CD4-positive, alpha-beta T cell treated with Interleukin-15 for 4 hours (primary cell): Measurements from ENCODE around the gene MPP2.
"Not testable (repeated sequence)": the region's sequence is repeated elsewhere in the genome, so short reads cannot be mapped to it uniquely, and the experiment has no call there.

ENCODE experiments used
- DNase-seq: peaks from one replicate; pipeline ENCODE4 v3.0.0-alpha.2; 2020; ENCODE audit warnings: low spot score

The MPP2 gene

DNA sequence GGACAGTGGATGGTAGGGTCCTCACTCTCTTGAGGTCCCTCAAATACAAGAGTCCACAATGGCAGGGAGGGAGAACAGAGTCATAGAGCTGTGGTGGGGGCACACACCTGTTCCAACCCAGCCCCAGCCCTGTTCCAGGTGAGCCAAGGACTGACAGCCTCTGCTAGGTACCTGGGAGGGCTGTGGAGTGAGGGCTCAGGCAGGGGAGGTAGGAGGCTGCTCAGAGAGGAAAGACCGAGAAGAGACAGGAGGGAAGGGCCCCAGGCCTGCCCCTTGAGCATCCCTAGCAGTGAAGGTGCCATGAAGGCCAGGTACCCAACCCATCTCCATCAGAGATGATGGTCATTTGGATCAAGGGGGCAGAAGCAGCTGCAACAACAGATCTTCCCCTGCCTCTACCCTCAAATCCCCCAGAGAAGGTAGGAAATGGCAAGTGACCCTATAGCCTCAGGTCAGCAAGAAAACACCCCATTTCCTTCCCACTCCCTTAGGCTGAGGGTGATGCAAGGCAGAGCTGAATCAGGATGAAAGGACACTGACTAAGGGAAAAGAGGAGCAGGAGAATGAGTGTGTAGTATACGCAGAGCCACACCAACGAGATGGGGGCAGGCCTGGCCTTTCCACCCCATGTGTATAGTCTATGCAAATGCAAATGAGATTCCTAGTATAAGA lies 31.7 kb downstream of the MPP2 start:
- no peak for DNase-seq

DNA sequence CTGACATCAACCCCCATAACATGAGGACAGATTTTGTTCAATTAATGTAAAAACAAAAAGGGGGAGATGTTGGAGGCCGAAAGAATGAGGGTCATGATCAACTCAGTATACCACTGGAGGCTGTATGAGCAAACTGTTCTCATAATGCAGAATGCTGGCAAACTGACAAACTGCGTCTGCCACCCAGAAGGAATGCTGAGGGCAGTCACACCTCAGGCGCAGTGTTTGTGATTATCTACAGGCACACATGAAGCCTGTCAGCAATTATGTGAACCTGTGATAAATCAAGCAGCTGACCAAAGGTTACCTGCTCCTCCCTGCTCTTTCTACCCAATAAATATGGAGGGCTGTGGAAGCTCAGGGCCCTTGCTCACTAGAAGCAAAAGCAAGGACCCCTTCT lies 33.0 kb downstream of the MPP2 start:
- DNase-seq: no peak

DNA sequence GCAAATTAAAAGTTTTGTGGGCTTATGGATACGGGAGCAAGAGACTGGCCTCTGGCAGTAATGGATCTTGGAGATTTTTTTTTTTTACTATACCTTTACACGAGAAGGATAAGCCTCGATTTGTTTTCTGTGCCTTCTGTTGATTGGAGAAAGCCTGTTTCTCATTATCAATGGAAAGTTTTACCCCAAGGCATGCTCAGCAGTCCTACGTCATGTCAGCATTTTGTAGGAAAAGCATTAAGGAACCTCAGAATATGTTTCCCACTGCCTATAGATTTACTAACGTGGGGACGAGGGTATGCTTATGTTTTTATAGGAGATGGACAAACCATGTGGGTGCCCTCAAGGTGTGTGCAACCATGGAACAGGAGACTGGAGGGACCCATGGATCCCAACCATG lies 33.5 kb downstream of the MPP2 start:
- no peak for DNase-seq

DNA sequence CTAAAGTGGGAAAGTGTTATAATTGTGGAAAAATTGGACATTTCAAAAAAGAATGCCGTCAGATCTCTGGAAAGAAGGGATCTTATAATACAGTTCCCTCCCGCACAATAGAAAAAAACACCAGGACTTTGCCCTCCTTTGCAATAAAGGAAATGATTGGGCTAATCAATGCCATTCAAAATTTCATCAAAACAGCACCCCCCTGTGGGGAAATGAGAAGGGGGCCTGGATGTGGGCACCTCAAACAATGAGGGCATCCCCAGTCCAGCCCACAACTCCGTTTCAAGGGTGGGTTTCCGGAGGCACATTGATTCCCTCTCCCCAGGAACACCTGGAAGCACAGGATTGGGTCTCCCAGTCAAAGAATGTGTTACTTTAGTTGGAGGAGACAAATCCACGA lies 34.2 kb downstream of the MPP2 start:
- no peak for DNase-seq

DNA sequence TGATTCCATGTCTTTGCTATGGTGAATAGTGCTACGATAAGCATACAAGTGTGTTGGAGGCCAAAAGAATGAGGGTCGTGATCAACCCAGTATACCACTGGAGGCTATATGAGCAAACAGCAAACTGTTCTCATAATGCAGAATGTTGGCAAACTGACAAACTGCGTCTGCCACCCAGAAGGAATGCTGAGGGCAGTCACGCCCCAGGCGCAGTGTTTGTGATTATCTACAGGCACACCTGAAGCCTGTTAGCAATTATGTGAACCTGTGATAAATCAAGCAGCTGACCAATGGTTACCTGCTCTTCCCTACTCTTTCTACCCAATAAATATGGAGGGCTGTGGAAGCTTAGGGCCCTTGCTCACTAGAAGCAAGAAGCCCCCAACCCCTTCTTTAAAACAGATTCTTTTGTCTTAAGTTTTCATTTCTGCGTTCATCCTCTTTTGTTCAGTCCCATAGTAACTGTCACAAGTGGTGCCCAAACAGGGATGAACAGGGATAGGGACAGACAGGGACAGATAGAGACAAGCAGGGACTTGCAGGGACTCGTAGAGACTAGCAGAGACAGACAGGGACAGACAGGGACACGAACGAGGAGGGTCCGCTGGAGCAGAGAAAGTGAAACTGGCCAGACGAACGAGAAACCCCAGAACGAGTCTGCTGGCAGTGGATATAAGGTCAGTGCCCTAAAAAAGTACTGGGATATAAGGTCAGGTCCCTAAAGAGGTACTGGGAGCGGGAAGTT lies 35.2 kb downstream of the MPP2 start:
- no peak for DNase-seq

DNA sequence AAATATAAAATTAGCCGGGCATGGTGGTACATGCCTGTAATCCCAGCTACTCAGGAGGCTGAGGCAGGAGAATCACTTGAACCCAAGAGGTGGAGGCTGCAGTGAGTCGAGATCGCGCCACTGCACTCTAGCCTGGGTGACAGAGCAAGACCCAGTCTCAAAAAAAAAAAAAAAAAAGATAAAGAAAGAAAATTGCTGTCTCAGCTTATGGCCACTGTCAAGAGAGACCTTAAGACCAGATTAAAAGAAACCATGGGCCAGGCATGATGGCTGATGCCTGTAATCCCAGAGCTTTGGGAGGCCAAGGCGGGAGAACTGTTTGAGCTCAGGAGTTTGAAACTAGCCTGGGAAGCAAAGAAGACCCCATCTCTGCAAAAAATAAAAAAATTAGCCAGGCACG lies 38.3 kb downstream of the MPP2 start:
- not testable (repeated sequence) for DNase-seq

DNA sequence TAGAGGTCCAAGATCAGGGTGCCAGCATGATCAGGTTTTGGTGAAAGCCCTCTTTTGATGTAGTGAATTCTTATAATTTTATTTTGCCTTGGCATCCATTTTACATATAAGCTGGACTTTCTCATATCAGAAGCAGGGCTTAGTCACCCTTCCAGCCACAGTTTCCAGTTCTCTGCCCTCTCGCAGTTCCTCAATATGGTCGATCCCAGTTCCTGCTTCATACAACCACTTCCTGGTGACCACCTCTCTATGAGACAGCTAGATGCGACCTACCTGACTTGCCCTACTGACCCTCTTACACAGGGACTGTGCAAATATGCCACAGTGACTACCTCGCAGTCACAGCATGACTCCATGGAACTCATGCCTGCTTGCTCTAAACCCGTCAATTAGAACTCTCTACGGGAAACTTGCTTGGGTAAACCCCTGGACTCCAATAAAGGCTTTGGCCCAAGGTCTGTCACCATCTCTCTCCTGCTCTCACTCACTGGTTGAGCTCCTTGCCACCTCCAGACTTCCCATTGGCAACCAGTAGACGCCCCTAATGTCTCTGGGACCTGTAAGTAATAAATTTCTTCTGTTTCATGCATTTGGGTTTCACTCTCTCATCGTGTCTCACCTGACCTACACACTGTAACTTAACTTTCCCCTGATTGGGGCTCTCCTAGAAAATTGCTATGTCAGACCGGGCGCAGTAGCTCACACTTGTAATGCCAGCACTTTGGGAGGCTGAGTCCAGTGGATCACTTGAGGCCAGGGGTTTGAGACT lies 38.9 kb downstream of the MPP2 start:
- no peak for DNase-seq

DNA sequence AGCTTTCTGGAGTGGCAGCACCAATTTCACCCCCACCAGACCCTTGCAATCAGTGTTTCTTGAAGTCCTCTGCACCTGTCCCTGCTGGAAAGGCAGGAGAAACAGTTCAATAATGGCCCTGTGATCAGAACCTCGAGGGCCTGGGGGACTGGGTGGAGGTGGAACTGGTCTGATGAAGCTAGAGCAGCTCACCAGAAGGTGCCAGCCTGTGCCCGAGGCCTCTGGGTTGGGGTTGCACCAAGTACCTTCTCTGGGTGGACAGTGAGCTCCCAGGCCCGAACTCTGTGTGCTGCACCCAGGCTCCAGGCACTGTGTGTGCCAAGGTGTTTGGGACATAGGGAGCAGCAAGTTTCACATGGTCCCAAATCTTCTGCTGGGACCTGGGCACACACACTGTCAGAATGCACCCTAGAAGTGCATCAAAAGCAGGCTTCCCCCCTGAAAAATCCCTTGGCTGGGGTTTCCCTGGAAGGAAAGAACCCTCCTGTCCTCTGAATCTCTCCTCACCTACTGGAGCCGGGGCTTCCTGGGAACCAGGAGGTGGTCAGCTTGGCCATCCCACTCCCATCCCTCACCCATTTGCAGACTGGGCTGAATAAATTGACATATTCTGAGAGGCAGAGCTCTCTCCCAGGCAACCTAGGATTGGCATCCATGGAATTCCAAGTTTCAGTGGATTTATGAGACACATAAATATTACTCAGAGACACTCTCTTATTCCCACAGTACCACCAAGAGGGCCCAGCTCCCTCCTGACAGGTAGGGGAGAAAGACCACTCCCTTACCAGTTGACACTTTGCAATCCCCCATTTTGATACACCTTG lies 43.0 kb downstream of the MPP2 start:
- DNase-seq: no peak

DNA sequence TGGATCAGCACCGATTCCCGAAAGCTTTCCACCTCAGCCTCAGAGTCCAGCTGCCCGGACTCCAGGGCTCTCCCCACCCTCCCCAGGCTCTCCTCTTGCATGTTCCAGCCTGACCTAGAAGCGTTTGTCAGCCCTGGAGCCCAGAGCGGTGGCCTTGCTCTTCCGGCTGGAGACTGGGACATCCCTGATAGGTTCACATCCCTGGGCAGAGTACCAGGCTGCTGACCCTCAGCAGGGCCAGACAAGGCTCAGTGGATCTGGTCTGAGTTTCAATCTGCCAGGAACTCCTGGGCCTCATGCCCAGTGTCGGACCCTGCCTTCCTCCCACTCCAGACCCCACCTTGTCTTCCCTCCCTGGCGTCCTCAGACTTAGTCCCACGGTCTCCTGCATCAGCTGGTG lies 45.4 kb downstream of the MPP2 start:
- DNase-seq: no peak

DNA sequence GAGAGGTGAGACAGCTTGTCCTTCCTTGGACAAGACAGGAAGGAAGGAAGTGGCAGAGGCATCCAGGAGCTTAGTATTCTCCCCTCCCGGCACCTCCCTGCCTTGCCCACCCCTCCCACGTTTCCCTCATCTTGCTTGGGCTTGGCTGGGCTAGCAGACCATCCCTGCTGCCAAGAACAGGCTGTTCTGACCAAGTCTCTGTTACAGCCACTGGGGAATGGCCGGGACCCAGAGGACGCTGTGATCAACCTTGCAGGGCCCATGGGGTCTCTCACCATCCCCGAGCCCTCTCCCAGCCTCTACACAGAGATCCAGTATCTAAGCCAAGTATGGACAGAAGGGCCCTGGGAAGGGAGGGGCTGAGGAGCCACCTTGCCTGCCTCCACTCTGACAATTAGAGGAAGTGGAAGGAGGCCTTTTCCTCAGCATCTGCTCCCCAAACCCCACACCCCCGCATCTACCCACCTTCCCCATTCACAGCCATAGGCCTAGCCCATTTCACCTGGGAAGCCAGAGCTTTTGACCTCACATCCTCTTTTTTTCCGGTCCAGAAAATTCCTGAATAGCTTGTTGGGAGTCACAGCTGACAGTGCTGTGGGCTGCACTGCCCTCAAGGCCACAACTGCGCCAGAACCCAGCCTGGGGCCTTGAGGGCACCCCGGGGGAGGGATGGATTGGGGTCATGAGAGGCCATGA lies 46.3 kb downstream of the MPP2 start:
- DNase-seq: no peak

DNA sequence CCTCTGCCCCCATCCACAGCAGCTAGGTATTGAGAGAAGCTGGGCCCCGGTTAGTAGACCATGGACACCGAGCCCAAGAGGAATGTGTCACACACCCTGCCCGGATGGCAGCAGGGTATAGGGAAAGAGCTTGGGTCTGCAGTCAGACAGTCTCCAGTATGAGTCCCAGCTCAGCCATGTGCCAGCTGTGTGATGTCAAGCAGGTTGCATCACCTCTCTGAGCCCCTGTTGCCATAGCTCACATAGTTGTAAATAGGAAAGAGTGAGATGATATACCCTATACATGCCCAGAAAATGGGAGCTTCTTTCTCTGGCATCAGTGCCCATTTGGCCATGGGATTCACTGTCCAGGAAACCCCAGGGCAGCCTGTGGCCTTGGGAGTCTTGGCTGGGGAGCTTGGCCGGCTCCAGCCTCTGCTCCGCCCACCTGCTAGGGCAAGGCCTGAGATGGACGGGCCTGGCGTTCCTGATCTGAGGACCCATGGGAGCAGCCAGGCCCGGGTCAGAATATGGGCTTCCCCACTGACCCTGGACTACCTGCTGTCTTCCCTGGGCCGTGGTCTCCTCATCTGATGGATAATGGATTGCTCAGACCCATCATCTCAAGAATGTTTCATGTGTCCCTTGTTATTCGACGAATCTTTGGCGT lies 47.1 kb downstream of the MPP2 start:
- DNase-seq: no peak

DNA sequence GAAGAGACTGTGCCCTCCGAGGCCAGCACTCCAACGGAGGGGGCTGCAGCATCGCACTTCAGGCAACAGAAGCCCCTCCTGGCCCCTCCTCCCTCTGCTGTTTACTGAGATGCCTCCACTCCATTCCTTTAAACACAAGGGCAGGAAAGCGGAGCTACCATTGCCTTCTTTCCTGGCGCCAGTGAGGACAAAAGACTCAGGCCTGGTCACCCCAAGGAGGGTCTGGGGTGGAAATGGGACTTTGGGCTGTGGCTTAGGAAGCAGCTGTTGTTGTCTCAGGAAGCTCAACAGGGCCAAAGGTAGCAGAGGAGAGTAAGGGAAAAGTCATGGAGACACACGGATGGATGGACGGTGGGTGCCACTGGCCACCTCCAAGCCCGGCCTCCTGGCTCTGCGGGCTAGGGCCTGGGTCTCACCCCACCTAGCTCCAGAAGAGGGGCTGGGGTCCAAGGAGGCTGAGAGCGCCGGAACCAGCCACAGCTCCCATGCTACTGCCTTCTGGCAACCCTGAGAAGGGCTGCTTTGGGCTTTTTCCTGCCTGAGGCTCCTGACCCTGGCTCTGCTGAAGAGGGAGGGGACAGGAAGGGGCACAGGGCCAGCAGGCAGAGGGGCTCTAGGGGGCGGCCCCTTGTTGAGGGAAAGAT lies 49.3 kb downstream of the MPP2 start:
- DNase-seq: no peak

DNA sequence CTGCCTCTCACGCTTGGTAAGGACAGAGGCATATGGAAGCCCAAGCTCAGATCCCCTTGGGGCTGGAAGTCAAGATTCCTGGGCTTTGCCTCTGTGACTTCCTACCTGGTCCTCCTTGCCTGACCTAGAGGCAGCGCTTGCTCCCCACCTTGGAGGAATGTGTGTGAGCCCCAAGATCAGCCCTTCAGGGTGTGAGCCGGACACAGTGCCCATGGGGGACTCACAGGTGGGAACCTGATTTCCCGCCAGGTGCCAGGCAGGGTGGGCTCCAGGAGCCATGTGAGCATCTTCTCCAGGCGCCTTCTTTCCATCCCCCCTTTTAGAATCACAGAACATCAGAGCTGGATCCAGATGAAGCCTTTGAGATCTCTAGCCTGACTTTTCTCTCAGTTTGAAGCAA lies 50.2 kb downstream of the MPP2 start:
- DNase-seq: no peak

DNA sequence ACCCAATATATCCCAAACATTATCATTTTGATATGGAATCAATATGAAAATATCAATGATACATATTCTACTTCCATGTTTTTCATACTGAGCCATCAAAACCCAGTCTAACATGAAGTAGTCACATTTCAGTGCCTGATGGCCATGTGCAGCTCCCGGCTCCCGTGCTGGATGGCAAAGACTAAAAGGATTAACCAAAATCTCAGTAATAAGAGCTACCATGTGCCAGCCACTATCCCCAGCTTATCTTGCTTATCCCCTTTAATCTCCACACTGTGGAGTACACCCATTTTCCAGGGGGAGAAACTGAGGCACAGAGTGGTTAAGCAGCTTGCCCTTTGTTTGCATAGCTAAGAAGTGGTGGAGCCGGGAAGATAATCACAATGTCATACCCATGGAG lies 51.2 kb downstream of the MPP2 start:
- no peak for DNase-seq

DNA sequence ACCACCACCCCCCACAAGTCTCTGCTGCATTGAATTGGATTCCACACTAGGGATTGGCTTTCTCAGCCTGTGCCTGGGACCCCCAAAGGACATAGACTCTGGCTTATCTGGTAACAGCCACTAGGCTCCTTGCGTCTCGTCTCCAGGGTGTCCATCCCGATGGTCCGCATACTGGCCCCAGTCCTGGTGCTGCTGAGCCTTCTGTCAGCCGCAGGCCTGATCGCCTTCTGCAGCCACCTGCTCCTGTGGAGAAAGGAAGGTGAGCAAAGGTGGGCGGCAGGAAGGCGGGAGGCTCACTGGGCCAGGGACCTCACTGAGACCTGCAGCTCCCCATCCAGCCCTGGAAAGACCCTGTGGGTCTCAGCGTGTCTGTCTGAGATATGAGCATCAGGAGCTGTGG lies 52.3 kb downstream of the MPP2 start:
- DNase-seq: no peak

DNA sequence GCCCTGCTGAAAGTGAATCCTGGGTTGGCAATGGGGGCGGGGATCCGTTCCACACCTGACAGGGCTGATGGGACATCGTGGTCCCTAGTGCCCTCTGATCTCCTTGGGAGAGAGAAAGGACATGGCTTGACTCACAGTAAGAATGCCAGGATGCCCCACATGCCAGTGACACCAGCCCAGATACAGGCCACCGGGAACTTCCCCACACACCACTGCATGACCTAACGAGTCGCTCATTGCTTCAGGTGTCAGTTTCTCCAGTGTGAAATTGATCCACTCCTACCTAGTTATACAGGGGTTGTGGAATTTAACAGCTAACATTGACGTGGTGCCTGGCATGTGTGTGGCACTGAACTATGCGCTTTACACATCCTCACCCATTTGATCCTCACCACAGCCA lies 52.8 kb downstream of the MPP2 start:
- DNase-seq: no peak

DNA sequence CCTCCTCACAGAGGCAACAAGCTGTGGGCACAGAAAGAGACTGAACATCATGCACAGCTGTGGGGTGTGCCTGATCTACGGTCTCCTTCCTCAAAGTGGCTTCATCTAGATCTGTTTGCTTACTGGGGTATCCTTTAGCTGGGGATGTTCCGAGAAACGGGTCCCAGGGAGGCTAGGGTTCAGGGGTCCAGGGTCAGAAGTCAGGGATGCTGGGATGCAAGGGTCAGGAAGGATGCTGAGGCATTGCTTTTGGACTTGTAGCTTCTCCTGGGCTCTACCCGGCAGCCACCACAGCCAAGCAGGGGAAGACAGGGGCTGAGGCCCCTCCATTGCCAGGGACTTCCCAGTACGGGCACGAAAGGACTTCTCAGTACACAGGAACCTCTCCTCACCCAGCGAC lies 53.8 kb downstream of the MPP2 start:
- DNase-seq: no peak

DNA sequence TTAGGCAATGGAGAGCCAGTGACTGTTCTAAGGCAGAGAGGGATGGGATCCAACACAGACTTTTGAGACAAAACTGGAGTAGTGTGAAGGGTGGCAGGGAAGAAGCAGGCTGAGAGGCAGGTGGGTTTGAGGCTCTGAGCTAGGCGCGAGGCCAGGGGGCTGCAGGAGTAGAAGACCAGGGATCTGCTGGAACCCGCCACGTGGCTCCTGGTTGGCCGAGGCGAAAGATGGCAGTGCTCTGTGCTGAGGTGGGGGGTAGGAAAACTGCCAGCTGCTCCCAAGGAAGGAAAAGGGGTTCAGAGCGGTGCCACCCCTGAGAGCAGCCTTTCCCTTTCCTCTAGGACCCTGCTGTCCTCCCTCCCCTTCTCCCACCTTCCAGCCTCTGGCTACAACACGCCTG lies 54.8 kb downstream of the MPP2 start:
- no peak for DNase-seq

DNA sequence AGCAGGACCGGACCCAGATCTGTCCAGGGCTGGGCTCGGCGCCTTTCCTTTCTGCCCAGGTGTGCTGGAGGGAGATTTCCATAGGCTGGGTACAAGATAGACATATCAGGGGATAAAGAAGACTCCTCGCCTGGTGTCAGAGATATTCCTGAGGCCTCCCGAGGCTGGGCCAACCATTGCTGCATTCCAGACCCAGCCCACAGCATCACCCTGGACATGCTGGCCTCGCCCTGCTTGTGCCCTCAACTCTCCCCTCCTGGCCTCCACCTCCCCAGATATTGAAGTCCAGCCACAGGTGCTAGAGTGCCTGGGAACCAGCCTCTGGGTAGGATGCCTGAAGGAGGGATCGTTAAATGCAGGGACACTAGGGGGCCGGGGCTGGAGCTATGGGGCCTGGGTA lies 58.2 kb downstream of the MPP2 start:
- no peak for DNase-seq

DNA sequence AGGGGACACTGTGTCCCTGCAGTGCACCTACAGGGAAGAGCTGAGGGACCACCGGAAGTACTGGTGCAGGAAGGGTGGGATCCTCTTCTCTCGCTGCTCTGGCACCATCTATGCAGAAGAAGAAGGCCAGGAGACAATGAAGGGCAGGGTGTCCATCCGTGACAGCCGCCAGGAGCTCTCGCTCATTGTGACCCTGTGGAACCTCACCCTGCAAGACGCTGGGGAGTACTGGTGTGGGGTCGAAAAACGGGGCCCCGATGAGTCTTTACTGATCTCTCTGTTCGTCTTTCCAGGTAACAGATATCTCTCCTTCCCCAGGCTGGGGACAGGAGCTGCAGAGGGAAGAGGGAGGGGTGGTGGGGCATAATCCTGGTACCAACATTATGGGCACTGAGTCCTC lies 58.7 kb downstream of the MPP2 start:
- no peak for DNase-seq

DNA sequence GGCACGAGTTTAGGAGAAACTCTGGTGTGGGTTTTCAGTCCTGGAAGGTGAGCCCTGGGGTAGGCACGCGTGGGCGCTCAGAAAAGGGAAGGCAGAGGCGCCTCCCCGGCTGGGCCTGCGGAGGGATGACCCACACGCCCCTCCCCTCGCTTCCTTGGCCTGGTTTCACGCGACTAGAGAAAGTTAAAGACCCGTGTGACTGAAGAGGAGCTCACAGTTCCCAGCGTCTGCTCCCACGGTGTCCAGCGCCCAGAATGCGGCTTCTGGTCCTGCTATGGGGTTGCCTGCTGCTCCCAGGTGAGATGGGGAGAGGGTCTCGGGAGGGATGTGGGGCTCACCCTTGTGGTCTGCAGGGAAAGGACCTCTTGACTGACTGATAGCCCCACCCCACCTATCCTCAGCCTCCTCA lies 60.4 kb downstream of the MPP2 start, which contains the start of gene CD300LG:
Gene CD300LG (plus strand): TSS at position 214 of the 409 bp plus-strand sequence. CDS start 41 bp downstream, at position 255.
- no peak for DNase-seq
